NB4 (cell line): ENCODE results near the gene FZD7.

Experiments
- DNase-seq: peaks from one replicate; pipeline ENCODE4 v3.0.0; 2010; ENCODE audit warnings: low read depth
- H3K4me3 ChIP-seq: one replicate; pipeline ENCODE4 v1.5.1; 2011; ENCODE audit warnings: mild to moderate bottlenecking, low read depth, low read length, moderate library complexity
- MYC ChIP-seq: IDR thresholded peaks from 2 replicates; pipeline ENCODE4 v1.6.1; 2011; ENCODE audit warnings: low read depth, low read length
- POLR2A ChIP-seq: IDR thresholded peaks from 2 replicates; pipeline ENCODE4 v1.6.1; 2011; ENCODE audit warnings: mild to moderate bottlenecking; ENCODE audit not compliant: insufficient read length; ENCODE audit errors: extremely low read depth
- TF ChIP-seq, protein P1 (sequence below): IDR thresholded peaks from 2 replicates; pipeline ENCODE4 v1.6.1; 2011; ENCODE audit warnings: low read depth, low read length
- TF ChIP-seq, protein P2 (sequence below): IDR thresholded peaks from one replicate; pipeline ENCODE4 v1.5.1; 2012; ENCODE audit warnings: low read depth, low read length

FZD7 gene

DNA sequence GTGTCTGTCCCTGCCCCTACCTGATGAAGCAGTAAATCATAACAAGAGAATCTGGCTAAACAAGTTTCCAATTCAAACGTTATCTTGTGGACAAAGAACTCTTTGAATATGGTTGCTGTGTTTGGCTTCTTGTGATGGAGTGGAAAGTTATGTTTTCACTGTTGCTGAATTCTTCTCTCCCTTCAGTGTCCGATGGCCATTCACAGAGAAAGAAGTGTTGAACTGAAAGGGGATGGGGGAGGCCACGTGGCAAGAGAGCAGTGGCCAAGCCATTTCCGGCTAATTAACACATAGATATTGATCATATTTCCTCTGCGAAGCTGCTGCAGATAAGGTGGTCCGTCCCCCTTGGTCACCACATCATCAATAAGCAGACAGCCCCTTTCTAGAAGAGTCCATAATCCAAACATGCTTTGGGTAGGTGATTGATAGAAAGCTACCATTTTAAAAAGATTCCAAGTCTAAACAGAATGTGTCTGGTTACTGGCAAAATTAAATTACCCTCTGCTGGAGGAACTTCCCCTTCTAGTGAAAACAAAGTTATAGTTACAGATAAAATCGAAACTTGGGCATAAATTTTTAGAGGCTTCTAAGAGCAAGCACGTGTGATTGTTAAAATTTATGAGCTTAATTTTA, 36.9 kb upstream of the FZD7 start:
- H3K4me3 ChIP-seq = no peak overlapping the region
- no peak for DNase-seq
- TF ChIP-seq MYC (no peak), POLR2A (no peak)
- TF ChIP-seq, protein P1, sequence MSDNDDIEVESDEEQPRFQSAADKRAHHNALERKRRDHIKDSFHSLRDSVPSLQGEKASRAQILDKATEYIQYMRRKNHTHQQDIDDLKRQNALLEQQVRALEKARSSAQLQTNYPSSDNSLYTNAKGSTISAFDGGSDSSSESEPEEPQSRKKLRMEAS = no peak
- TF ChIP-seq, protein P2, sequence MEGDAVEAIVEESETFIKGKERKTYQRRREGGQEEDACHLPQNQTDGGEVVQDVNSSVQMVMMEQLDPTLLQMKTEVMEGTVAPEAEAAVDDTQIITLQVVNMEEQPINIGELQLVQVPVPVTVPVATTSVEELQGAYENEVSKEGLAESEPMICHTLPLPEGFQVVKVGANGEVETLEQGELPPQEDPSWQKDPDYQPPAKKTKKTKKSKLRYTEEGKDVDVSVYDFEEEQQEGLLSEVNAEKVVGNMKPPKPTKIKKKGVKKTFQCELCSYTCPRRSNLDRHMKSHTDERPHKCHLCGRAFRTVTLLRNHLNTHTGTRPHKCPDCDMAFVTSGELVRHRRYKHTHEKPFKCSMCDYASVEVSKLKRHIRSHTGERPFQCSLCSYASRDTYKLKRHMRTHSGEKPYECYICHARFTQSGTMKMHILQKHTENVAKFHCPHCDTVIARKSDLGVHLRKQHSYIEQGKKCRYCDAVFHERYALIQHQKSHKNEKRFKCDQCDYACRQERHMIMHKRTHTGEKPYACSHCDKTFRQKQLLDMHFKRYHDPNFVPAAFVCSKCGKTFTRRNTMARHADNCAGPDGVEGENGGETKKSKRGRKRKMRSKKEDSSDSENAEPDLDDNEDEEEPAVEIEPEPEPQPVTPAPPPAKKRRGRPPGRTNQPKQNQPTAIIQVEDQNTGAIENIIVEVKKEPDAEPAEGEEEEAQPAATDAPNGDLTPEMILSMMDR = no peak

DNA sequence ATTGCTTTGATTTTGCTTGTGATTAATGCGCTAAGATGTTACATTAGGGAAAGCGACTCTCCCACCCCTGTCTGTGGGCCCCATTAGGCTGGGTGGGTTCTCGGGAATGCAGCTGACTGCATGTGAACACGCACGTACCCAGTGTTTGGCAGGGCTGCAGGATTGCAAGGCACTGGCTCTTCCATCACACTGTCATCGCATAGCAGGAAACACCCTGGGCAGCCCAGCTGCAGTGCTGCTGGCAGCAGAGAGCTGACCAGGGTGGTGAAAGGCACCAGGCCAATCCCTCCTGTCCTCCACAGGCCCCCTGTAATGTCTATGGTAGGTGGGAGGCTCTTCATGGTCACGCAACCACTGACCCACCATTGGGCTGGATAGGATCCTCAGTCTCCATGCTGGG, 34.4 kb upstream of the FZD7 start:
- no peak for TF ChIP-seq POLR2A
- TF ChIP-seq MYC = no peak
- TF ChIP-seq, protein P1 = no peak
- TF ChIP-seq, protein P2 = no peak
- no peak overlapping the region for H3K4me3 ChIP-seq
- DNase-seq = no peak

DNA sequence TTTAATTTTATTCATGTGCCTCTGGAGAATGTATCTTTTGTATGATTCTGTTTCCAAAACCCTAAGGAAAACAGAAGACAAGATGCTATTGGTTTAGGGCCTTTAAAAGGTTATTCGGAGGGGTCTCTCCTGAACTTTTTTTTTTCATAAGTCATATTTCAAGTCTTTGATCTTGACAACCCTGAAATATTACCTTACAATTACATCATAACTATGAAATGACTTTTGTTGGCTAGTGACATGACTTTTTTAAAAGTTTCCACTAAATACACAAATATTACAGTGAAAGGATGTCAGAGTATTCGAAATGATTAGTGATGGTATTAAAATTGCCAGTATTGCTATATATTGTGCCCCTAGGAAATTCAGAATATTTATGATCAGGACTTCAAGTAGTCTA, 31.8 kb upstream of the FZD7 start:
- H3K4me3 ChIP-seq = no peak overlapping the region
- TF ChIP-seq MYC (no peak), POLR2A (no peak)
- TF ChIP-seq, protein P1 = no peak
- TF ChIP-seq, protein P2 = no peak
- no peak for DNase-seq

DNA sequence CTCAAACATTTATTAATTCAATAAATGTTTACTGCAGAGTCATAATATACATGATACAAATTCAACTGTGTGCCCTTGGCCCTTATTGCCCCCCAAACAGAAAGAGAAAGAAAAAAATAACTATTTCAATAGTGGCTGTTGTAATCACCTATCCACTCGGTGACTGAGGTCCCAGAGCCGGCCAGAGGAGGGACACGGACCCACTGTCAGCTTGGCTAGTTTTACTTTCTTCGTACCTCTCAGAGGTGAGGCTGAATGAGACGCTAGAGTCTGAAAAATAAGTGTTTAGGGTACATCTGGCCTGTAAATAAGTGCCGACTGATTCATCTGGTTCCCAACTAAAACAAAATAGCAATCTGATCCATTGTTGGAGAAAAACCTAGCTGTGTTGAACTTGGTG, 31.3 kb upstream of the FZD7 start:
- TF ChIP-seq, protein P2 = no peak
- no peak for TF ChIP-seq POLR2A
- TF ChIP-seq MYC = no peak
- TF ChIP-seq, protein P1 = no peak
- no peak overlapping the region for H3K4me3 ChIP-seq
- DNase-seq = no peak

DNA sequence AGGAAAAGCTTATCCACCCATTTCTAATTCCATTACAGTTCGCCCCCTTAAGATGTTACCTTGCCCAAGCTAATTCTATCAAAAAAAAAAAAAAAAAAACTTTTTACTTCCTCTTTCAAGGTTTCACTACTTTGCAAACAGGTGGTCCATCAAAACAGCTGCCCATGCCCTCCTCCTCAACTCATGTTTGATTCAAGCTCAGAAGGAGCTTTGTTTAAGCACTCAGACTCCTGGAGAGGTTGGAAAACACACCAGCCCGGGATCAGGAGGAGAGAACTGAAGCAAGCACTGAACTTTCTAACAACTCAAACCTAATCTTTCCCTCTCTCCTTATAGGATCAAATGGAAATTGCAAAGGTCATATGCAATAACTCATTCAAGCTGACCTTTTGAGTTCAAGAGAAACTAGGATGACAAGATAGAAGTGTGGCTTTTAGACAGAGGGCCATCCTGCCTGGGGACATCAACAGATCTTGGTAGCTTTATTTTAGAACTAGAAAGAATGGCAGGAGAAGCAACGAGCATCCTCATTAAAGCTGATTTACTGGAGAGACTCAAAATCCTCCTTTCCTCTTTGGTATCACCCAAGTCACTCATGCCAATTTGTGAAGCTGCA, 28.3 kb upstream of the FZD7 start:
- TF ChIP-seq, protein P2 = no peak
- TF ChIP-seq, protein P1 = no peak
- TF ChIP-seq MYC (no peak), POLR2A (no peak)
- no peak for DNase-seq
- no peak overlapping the region for H3K4me3 ChIP-seq
